ENCODE measurements around the gene MOB3B.
A peak's percentile ranks its signal among the peaks of the same experiment; 100 is the strongest.

MOB3B gene

DNA sequence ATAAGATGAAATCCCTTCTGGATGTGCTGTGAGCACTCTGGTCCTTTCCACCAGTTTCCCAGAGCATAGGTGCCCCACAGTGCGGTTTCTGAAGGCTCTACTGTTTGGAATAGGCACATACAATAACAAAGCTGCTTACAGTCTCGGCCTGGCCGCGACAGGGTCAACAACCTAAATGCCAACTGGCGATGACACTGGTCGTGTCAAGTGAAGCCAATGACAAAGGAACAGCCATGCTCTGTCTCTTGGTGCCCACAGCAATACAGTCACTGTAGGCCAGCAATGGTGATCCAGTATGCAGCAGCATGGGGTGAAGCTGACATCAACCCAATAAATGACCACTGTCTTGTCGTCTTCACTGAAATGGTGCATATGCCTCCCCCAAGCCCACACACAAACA is 184.8 kb downstream of the MOB3B start:
- DNase-seq = peak in 40 of 56 donors; percentile 17 to 88 (median 60)

DNA sequence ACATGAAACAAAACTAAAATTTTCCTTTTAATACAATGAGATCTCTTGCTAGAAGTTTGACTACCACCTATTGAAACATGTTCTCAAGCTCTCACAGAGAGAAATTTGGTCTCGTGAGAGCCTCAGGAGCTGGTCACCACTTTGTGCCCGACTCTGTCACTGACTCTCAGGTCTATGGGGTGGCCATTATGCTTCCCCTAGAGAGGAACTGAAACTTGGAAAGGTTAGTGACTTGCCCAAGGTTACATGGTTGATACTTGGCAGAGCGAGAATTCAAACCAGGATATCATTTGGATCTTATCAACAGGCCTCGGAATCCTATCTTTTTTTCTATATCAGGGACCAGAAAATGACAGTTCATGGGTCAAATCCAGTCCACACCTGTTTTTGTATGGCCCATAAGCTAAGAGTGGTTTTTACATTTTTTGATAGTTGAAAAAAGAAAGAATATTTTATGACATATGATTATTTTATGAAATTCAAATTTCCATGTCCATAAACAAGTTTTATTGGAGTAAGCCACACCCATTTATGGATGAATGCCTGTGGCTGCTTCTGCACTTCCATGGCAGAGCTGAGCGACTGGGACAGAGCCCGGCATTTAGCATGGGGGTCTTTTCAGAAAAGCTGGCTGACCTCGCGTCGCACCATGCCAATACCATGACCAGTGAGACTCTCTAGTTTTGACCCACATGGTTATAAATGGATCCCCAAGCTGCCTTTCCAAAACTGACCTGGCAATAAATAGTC is 187.9 kb downstream of the MOB3B start:
- DNase-seq = no peak

DNA sequence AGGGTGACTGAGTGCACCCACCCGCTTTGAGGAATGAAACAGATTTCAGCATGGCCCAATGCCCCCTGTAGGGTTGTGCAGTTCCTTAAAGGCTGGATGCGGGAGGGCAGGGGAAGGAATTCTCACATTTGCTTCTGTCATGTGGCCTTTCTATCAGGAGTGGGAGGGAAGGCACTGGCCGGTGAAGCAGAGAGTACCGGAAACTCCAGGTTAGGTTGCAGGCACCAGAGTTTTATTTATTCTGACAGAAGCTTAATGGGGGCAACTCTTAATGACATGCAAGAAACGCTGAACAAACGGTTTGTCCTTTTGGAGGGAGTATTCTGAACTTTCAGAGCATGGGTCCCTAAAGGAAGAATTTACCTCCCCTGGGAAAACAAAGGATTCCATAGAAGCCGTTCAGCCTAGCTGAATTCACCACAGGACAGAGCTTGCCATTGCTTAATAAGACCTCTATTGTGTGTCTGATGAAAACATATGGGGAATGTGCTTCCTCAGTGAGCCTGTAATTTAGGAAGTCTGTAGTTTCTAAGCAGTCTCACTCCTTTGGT is 188.6 kb downstream of the MOB3B start:
- peak in 1 of 56 donors; percentile 24 for DNase-seq

DNA sequence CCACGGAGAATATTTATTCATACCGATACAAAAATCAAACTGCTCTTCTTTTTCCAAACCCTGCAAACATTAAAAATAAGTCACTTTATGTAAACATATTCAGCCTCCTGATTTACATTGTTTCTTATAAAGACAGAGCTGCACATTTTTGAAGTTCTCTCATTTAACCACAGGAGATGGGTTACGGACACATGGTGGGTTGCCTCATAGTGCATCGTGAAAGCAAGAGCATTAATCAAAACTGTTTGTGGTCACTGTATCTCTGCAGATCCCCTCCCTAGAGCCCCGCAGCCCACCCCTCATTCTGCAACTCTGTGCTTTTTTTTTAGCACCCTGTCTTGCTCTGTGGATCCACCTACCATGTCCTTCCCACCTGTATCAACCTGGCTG is 189.3 kb downstream of the MOB3B start:
- DNase-seq = no peak

DNA sequence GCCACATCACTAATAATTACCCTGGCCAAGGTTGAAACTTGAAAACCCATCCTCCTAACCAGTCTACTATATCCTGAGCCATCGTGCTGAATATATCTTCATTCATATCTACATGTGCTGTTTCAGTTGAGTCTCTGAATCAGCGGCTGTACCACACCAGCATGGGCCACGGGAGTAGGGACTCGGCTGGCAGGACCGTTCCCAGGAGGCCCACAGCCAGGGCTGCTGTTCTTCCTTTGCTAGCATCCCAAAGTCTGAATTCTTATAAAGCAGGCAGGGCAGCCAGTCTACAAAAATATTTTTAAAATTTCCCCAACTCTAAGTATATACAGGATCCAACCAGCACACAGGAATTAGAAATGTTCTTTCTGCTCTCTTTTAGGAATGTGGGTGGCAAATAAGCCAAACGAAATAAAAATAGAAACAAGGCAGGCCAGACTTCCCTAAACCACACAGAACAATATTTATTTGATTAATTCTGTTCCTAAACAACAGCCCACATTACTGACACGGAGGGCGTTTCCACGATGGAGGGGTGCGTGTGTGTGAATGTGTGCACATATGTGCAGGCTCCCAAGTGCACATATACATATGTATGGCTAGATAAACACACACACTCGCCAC is 189.8 kb downstream of the MOB3B start:
- peak in 6 of 56 donors; percentile 9 to 39 (median 22) for DNase-seq

DNA sequence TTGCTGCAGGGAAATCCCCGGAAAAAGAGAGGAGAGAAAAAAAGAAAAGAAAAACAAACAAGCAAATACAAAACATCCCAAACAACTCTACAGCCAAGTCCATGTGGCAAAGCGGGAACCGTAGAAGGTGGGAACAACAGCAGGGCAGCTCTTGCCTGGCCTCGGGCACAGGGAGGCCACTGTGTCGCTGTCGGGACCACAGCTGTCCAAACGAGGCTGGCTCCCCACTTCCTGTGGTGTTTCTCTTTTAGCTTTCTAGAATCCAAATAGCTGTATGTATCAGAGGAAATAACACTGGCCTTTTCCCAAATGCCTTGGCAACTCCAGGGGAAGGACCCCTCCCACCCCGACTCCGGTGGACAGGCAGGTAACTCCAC is 191.1 kb downstream of the MOB3B start:
- peak in 11 of 56 donors; percentile 27 to 69 (median 41) for DNase-seq

DNA sequence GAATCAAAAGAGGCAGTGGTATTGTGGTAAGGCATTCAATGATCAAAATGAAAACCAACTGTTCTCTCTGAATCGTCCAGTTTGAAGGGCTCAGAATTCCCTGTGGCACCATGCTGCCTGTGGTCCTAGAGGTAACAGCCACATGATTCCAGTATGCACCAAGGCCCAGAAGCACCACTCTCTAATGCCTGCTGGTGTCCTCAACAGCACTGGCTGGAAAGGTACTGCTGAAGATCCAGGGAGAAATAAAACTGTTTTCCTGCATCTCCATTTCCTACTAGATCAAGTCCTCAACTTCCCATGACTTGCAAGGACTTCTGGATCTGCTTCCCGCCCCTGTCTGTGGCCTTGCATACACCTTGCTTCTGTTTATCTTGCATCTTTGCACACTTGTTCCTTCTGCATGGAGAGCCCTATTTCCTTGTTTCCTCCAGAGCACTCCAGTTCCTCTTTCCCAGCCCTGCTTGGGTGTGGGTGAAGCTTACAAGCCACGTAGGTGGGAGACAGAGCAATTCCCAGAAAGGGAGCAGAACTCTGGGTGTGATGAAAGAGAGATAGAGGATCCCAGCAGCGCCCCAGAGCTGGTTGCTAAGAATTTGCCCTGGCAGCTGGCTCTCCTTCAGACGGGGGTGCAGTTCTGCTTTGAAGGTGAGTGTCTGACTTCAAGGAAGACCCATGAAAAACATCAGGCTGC is 191.6 kb downstream of the MOB3B start:
- DNase-seq = peak in 16 of 56 donors; percentile 20 to 71 (median 52)

DNA sequence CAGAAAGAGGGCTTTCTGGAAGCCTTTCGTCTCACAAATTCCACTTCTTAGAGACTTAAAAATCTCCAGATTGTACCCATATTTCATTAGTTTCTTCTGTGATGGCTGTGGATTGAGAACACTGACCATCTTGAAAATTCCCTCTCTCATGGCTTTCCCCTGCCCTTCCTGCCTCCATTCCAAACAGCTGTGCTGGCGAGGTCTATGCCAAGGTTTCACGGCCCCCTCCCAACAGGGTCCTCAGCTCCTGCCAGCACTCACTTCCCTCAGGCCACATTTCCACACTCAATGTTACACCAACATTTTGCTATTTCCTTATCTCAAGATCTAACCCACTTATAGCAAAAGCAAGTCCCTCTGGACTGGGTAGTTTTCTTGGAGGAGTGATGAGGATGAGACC is 192.4 kb downstream of the MOB3B start:
- no peak for DNase-seq

DNA sequence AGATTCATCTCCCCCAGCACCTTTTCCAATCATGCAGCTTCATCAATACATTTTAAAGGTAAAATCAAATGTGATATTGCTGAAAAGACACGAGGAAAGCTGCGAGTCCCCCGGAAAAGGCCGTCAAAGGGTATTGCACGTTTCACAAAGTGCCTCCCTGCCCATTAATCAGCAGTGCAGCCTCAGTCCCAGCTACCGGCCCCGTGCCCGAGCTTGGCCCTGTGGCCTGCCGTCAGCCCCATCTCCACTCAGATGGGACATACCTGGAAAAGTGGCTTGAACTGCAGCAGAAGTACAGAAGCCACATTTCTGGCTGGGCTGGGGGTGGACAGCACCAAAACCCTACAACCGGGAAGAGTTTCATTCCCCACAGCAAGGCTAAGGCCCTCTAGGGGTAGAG is 192.8 kb downstream of the MOB3B start:
- DNase-seq = no peak

DNA sequence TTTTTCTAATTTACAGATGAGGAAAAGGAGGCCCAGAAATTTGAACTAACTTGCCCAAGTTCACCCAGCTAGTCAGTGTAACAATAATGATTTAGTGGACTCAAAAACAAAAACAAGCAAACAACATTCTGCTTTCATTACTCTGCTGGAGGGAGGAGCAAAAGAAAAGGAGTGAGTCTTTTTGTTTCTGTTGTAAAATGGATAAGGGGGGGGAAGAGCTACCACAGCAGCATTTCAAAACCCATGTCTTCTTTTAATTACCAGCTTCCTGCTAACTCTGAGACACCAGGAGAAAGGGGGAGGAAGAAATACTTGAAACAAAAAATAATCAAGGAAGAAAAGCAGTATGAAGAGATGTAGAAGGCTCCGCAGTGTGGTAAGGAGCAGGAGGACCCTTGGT is 193.5 kb downstream of the MOB3B start:
- no peak for DNase-seq

DNA sequence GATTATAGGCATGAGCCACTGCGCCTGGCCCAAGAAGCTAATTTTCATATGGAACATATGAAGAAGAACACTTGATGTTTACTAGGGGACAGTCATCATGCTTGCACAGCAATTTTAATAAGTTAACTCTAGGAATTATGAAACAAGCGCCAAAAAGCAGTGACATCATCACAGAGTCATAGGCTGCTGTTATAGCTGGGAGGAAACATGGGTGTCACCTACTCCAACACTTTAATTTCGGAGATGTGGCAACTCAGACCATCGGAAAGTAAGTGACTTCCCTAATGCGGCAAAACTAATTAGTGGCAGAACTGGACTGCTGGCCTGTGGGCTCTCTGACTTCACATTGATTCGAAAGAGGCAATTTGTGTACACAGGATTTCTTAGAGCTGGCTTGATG is 194.5 kb downstream of the MOB3B start:
- DNase-seq = no peak

DNA sequence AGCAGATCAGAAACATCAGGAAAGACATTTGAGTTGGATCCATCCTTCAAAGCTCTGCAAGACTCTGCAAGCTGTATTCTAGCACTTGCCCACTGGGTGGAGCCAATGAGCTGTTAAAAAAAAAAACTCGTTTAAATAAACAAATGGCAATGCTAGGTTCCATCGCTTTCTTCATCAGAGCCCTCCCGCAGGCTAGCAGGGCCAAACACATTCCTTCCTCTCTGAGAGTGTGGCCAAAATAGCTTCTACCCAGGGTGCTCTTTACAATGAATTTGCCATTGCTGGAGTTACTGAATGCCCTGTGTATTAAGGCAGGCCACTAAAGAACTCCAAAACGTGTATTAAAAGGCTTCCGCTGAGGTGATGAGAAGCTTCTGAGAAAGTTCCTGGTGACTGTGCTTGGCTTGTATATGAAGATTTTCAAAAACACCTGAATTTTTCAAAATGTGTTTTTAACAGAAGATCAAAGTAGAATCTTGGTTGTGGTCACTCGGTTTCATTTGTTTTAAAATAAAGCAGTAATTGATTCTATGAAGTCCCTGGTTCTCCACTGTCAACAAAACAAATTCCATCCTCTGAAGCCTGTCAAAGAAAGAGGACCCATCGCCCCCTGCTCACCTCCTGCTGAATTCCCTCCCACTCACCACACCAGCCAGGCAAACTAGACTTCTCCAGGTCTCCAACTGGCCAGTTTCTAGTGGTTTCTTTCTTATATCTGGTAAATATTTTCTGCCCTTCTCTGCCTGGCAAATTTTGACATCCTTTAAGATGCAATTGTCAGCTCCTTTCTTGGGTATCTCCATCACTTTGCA is 196.2 kb downstream of the MOB3B start:
- DNase-seq = peak in 42 of 56 donors; percentile 19 to 82 (median 49)

DNA sequence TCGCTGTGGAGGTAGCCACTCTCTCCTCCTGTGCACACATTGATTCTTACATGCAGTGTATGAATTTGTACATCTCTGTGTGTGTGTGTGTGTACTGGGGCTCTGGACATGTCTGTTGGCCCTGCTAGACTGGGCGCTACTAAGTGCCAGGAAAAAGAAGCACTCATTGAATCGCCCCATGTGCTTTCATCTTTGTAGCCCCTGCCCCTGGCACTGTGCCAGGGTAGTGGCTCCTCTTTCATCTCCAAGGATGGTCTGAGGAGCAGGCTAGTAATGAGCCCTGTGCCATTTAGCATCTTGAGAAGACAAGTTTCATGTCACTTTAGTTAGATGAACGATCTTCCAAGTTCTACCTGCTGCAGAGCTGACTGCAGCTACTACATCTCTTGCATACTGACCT is 198.2 kb downstream of the MOB3B start:
- DNase-seq = no peak

DNA sequence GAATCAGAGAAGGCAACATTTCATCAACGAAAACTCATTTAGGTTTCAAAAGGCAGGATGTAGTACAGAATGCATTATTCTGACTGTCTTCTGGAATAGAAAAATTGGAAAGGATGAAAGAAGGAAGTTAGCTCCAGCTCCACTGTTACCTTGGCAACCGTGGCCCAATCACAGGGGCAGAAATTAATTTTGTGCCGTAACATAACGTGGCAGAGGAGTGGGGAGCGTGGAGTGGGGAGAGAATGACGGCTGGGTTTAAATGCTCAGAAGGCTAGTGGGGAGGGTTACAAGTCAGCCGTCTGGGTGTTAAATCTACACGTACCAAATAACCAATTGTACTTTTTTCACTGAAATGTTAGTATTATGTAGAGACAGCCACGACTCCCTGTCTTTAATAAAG is 200.3 kb downstream of the MOB3B start:
- peak in 25 of 56 donors; percentile 18 to 81 (median 50) for DNase-seq

DNA sequence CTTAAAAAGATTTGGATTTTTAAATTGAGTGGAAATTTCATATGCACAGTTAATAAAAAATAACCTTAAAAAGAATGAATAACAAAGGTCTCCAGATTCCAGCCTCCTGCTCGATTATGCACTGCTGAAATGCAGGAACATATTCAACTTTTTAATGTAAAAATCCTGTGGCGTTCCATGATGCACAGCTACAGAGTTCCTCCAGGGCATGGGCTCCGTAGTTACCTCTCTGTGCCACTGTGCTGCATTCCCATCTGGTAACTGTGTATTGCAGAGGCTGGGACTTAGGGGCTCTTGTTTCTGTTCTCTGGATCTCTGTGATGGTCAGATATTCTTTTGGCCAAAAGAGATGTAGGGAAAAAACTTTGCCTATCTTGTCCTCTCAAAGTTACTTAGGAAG is 201.1 kb downstream of the MOB3B start:
- DNase-seq = no peak

DNA sequence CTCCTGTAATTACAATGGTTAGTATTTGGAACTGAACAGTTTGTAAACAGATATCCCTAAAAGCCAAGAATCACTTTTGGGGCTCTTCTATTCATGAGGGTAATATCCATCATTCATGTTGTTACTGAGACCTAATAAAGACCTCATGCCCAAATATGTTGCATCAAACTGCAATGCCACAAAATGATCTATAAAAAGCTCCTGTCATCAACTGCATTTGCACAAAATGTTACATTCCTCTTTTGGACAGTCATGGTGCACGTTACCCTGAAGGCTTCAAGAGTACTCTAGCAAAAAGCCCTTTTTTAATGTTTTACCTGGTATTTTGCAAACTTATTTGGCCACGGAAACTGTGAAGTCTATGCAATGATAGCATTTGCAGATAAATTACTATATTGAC is 218.4 kb downstream of the MOB3B start:
- no peak for DNase-seq

DNA sequence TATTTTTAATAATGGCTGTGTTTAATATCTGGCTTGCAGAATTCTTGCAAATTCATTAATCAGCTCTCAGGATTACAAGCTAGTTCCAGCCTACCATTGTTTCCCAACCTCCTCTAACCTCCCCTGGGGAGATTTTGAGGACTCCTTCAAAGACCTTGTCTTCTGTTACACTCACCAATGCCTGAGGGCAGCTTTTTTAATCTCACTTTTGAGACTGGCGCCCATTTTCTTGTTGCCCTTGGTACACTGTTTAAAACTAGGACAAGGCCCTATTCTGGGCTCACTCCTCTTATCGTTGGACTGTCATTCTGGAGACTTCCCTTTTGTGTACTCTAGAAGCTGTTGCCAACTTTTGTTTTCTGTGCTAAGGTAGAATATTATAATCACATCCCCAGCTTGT is 219.0 kb downstream of the MOB3B start:
- DNase-seq = no peak

DNA sequence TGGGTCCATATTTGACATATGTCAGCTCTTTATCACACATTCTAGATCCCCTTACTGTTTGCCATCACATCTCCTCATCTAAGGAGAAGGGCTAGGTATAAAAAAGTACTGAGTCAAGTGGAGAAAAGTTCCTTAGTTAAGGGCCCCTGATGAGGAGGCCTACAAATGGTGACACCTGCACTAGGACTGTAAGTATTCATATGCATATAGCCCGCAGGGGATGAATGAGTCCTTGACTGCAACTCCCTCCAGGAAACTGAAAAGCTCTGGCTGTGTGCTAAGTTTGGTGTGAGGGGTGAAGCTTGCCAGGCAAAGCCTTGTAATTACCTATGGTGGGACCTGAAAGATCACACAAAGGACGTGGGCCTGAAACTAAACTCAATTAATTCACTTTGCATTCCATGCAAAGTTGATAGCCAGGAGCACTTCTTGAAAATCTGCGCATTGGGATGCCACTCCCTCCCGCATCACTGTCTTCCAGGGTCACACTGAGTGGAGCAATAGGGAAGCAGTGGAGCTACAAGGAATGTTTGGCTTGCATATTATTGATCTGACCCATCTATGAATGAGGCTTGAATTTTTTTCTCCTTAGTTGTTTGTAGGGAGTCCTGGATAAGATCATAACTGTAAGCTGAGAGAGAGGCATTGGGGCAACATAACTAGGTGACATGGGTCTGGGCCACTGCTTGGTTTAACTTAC is 220.8 kb downstream of the MOB3B start:
- DNase-seq = no peak

DNA sequence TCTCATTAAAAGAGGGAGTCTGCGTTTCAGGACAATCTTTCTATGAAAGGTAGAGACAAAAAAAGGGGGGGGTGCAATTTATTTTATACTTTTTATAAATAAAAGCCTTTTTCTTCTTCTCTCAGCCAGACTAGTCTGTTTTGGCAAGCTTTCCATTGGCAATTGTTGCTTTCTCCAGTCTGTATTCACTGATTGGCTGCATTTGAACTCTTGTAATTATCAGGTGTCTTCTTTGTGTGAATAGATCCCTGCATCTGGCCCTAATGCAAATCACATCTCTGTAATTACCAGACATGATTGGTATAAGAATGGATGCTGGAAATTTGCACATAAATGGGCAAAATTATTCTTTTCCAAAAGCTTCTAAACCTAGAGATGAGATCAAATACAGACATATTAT is 225.1 kb downstream of the MOB3B start:
- no peak for DNase-seq

DNA sequence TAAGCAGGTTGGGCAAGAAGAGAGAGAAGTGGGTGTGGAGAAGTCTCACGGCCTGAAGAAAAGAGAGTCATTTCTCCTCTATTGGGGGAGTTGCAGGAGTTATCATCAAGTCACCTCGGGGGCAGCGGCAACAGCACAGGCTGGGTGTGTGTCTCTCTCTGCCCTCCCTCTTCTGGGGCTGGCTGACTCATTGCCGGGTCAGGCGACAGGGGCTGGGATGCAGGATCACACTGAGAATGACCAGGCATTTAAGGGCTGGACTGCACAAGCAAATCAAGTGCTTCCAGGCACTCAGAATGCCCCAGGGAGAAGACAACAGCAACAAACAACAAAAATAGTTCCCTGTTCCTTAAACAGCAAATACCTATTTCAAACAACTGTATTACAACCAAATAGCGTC is 226.4 kb downstream of the MOB3B start:
- no peak for DNase-seq

DNA sequence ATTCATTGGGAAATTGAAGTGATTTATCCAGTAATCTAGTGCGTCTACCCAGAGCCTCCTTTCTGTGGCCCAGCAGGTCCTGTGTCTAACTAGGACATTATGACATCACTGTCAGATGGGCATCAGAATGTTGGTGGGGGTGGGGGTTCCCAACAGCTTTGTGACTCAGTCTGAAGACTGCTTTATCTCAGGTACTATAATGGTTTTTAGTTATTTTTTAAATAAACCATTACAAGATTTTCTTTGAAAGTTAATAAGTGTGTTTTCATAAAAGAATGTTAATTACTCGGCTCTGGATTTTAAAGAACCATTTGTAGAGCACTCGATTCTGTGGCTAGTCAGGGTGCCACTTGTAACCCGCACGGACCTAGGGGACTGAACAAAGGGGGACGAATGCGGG is 232.6 kb downstream of the MOB3B start, which contains the start of gene EQTN:
Gene EQTN, minus strand, starts transcription at position 101 of the 400 bp plus-strand sequence. Its CDS starts 95 bp downstream, at position 6.
- no peak for DNase-seq
